HepG2 (cell line): ENCODE data around the gene USP24. TPM values are rescaled to one million over a fixed set of nuclear protein-coding genes. Genes with fewer than 3 reads are reported as not detected.

Experiments
- HNRNPH1 ChIP-seq: fragments of 200-400 bp; formaldehyde crosslinking; optimal IDR thresholded peaks from 2 replicates; pipeline ENCODE3; 2017; ENCODE audit warnings: mild to moderate bottlenecking, low read depth, low read length
- LCORL ChIP-seq, 2 experiments: fragments of 450-650 bp in 1 of 2; sonication (generic) in 1 of 2; formaldehyde crosslinking in 1 of 2; IDR thresholded peaks; 2 replicates each; pipeline versions ENCODE4 v1.5.0 to v1.6.1; 2017 to 2020; ENCODE audit warnings: antibody characterized with exemption in 1 of 2, missing genetic modification reagents in 1 of 2
- MED1 ChIP-seq: sonication (generic); formaldehyde crosslinking; IDR thresholded peaks from 2 replicates; pipeline ENCODE4 v1.4.0; 2020; ENCODE audit warnings: missing genetic modification reagents
- NFRKB ChIP-seq: fragments of 450-650 bp; IDR thresholded peaks from 2 replicates; pipeline ENCODE4 v1.6.1; 2017
- RCOR2 ChIP-seq: IDR thresholded peaks from 2 replicates; pipeline ENCODE4 v1.6.1; 2016; ENCODE audit warnings: missing biosample characterization, missing genetic modification reagents
- RXRA ChIP-seq: sonication (generic); formaldehyde crosslinking; IDR thresholded peaks from 2 replicates; pipeline ENCODE4 v1.5.1; 2020; ENCODE audit warnings: missing genetic modification reagents
- SNAPC2 ChIP-seq: sonication (generic); formaldehyde crosslinking; IDR thresholded peaks from 2 replicates; pipeline ENCODE4 v1.8.1; 2022; ENCODE audit warnings: mild to moderate bottlenecking, missing genetic modification reagents
- ZNF136 ChIP-seq: sonication (generic); formaldehyde crosslinking; IDR thresholded peaks from 2 replicates; pipeline ENCODE4 v1.8.1; 2022; ENCODE audit warnings: low read depth, mild to moderate bottlenecking, moderate library complexity, missing genetic modification reagents
- ZNF253 ChIP-seq: sonication (generic); formaldehyde crosslinking; IDR thresholded peaks from 2 replicates; pipeline ENCODE4 v1.8.0; 2022; ENCODE audit warnings: mild to moderate bottlenecking, missing genetic modification reagents, borderline replicate concordance
- ZNF274 ChIP-seq: sonication (generic); formaldehyde crosslinking; IDR thresholded peaks from 2 replicates; pipeline ENCODE4 v1.5.1; 2020; ENCODE audit warnings: mild to moderate bottlenecking, missing genetic modification reagents
- ZNF629 ChIP-seq: sonication (generic); formaldehyde crosslinking; conservative IDR thresholded peaks from 2 replicates; pipeline ENCODE4 v1.5.0; 2020; ENCODE audit warnings: missing genetic modification reagents
- ZNF713 ChIP-seq: sonication (generic); formaldehyde crosslinking; IDR thresholded peaks from 2 replicates; pipeline ENCODE4 v1.4.0; 2020; ENCODE audit warnings: mild to moderate bottlenecking, missing genetic modification reagents
- ZNF816 ChIP-seq: sonication (generic); formaldehyde crosslinking; IDR thresholded peaks from 2 replicates; pipeline ENCODE4 v1.8.0; 2022; ENCODE audit warnings: missing genetic modification reagents, mild to moderate bottlenecking, borderline replicate concordance
- polyA plus RNA-seq, 8 experiments: library from polyadenylated mRNA; depleted of rRNA in 3 of 8; stranded (reverse) in 7 of 8; unstranded in 1 of 8; fragments of >200 nt; fragmentation: Illumina TruSeq in 4 of 8; extraction: Trizol in 4 of 8; gene quantifications; 2 replicates each; pipeline versions ENCODE4 v1.2.1 to v1.2.3, GENCODE V29; 2011 to 2016; ENCODE audit warnings: low read depth in 4 of 8, missing spikeins in 1 of 8, mixed read lengths in 1 of 8; ENCODE audit not compliant: insufficient read depth in 1 of 8
- total RNA-seq, 5 experiments: library from RNA; depleted of rRNA; stranded (reverse); fragments of >200 nt; fragmentation: Illumina TruSeq; extraction: Trizol; gene quantifications; 2 replicates each; pipeline ENCODE4 v1.2.3, GENCODE V29; 2016; ENCODE audit warnings: low read depth in 1 of 5
- TF ChIP-seq, protein P1 (sequence below): sonication (generic); formaldehyde crosslinking; IDR thresholded peaks from 2 replicates; pipeline ENCODE4 v1.8.1; 2022; ENCODE audit warnings: mild to moderate bottlenecking, missing genetic modification reagents
- TF ChIP-seq, protein P2 (sequence below): sonication (generic); formaldehyde crosslinking; IDR thresholded peaks from 2 replicates; pipeline ENCODE4 v1.5.0; 2020; ENCODE audit warnings: missing genetic modification reagents
- TF ChIP-seq, protein P3 (sequence below): sonication (generic); formaldehyde crosslinking; IDR thresholded peaks from 2 replicates; pipeline ENCODE4 v1.4.0; 2020; ENCODE audit warnings: mild to moderate bottlenecking, missing genetic modification reagents
- TF ChIP-seq, protein P4 (sequence below): sonication (generic); formaldehyde crosslinking; IDR thresholded peaks from 2 replicates; pipeline ENCODE4 v1.5.1; 2020; ENCODE audit warnings: mild to moderate bottlenecking, missing genetic modification reagents, borderline replicate concordance

Gene USP24
- total and polyA plus RNA-seq, 2 of the 13 experiments (the other 11 are each of a cell fraction or from before 2014, with no cell fraction given) = 18.8 to 47.6 TPM

DNA sequence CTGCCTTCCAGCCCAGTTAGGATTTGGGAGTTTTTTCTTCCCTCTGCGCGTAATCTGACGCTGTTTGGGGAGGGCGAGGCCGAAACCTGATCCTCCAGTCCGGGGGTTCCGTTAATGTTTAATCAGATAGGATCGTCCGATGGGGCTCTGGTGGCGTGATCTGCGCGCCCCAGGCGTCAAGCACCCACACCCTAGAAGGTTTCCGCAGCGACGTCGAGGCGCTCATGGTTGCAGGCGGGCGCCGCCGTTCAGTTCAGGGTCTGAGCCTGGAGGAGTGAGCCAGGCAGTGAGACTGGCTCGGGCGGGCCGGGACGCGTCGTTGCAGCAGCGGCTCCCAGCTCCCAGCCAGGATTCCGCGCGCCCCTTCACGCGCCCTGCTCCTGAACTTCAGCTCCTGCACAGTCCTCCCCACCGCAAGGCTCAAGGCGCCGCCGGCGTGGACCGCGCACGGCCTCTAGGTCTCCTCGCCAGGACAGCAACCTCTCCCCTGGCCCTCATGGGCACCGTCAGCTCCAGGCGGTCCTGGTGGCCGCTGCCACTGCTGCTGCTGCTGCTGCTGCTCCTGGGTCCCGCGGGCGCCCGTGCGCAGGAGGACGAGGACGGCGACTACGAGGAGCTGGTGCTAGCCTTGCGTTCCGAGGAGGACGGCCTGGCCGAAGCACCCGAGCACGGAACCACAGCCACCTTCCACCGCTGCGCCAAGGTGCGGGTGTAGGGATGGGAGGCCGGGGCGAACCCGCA is 175.7 kb downstream of the USP24 start, which contains the start of gene PCSK9 (continued):
- TF ChIP-seq, protein P1, sequence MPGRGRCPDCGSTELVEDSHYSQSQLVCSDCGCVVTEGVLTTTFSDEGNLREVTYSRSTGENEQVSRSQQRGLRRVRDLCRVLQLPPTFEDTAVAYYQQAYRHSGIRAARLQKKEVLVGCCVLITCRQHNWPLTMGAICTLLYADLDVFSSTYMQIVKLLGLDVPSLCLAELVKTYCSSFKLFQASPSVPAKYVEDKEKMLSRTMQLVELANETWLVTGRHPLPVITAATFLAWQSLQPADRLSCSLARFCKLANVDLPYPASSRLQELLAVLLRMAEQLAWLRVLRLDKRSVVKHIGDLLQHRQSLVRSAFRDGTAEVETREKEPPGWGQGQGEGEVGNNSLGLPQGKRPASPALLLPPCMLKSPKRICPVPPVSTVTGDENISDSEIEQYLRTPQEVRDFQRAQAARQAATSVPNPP = peak; percentile 94
- TF ChIP-seq SNAPC2 (peak; percentile 98), ZNF253 (peak; percentile 87), ZNF816 (no peak; the same call in 1 of the 2 replicates), ZNF136 (CRISPR knock-in tag) (no peak), LCORL (IDR thresholded peaks at IDR 0.05) (no peak), LCORL (CRISPR knock-in tag; IDR thresholded peaks at IDR 0.05) (peak; percentile 92), MED1 (CRISPR knock-in tag) (peak; percentile 85), ZNF629 (CRISPR knock-in tag) (no peak), ZNF713 (CRISPR knock-in tag) (peak; percentile 69; the same call in 1 of the 2 replicates), ZNF274 (CRISPR knock-in tag) (peak; percentile 74; the same call in 1 of the 2 replicates), NFRKB (no peak), RXRA (CRISPR knock-in tag) (no peak), HNRNPH1 (no peak), RCOR2 (no peak)
- TF ChIP-seq, protein P2, sequence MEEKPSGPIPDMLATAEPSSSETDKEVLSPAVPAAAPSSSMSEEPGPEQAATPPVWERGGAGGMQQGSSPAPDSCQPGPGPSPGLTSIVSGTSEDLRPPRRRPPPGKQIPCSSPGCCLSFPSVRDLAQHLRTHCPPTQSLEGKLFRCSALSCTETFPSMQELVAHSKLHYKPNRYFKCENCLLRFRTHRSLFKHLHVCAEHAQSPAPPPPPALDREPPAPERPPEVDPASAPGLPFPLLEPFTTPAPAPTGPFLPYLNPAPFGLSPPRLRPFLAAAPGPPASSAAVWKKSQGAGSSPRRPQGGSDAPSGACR (CRISPR knock-in tag) = peak; percentile 95
- TF ChIP-seq, protein P3, sequence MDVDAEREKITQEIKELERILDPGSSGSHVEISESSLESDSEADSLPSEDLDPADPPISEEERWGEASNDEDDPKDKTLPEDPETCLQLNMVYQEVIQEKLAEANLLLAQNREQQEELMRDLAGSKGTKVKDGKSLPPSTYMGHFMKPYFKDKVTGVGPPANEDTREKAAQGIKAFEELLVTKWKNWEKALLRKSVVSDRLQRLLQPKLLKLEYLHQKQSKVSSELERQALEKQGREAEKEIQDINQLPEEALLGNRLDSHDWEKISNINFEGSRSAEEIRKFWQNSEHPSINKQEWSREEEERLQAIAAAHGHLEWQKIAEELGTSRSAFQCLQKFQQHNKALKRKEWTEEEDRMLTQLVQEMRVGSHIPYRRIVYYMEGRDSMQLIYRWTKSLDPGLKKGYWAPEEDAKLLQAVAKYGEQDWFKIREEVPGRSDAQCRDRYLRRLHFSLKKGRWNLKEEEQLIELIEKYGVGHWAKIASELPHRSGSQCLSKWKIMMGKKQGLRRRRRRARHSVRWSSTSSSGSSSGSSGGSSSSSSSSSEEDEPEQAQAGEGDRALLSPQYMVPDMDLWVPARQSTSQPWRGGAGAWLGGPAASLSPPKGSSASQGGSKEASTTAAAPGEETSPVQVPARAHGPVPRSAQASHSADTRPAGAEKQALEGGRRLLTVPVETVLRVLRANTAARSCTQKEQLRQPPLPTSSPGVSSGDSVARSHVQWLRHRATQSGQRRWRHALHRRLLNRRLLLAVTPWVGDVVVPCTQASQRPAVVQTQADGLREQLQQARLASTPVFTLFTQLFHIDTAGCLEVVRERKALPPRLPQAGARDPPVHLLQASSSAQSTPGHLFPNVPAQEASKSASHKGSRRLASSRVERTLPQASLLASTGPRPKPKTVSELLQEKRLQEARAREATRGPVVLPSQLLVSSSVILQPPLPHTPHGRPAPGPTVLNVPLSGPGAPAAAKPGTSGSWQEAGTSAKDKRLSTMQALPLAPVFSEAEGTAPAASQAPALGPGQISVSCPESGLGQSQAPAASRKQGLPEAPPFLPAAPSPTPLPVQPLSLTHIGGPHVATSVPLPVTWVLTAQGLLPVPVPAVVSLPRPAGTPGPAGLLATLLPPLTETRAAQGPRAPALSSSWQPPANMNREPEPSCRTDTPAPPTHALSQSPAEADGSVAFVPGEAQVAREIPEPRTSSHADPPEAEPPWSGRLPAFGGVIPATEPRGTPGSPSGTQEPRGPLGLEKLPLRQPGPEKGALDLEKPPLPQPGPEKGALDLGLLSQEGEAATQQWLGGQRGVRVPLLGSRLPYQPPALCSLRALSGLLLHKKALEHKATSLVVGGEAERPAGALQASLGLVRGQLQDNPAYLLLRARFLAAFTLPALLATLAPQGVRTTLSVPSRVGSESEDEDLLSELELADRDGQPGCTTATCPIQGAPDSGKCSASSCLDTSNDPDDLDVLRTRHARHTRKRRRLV (CRISPR knock-in tag) = peak; percentile 76; the same call in 1 of the 2 replicates
- TF ChIP-seq, protein P4, sequence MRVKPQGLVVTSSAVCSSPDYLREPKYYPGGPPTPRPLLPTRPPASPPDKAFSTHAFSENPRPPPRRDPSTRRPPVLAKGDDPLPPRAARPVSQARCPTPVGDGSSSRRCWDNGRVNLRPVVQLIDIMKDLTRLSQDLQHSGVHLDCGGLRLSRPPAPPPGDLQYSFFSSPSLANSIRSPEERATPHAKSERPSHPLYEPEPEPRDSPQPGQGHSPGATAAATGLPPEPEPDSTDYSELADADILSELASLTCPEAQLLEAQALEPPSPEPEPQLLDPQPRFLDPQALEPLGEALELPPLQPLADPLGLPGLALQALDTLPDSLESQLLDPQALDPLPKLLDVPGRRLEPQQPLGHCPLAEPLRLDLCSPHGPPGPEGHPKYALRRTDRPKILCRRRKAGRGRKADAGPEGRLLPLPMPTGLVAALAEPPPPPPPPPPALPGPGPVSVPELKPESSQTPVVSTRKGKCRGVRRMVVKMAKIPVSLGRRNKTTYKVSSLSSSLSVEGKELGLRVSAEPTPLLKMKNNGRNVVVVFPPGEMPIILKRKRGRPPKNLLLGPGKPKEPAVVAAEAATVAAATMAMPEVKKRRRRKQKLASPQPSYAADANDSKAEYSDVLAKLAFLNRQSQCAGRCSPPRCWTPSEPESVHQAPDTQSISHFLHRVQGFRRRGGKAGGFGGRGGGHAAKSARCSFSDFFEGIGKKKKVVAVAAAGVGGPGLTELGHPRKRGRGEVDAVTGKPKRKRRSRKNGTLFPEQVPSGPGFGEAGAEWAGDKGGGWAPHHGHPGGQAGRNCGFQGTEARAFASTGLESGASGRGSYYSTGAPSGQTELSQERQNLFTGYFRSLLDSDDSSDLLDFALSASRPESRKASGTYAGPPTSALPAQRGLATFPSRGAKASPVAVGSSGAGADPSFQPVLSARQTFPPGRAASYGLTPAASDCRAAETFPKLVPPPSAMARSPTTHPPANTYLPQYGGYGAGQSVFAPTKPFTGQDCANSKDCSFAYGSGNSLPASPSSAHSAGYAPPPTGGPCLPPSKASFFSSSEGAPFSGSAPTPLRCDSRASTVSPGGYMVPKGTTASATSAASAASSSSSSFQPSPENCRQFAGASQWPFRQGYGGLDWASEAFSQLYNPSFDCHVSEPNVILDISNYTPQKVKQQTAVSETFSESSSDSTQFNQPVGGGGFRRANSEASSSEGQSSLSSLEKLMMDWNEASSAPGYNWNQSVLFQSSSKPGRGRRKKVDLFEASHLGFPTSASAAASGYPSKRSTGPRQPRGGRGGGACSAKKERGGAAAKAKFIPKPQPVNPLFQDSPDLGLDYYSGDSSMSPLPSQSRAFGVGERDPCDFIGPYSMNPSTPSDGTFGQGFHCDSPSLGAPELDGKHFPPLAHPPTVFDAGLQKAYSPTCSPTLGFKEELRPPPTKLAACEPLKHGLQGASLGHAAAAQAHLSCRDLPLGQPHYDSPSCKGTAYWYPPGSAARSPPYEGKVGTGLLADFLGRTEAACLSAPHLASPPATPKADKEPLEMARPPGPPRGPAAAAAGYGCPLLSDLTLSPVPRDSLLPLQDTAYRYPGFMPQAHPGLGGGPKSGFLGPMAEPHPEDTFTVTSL (CRISPR knock-in tag) = 0 out of 2 replicates have a peak, but pooled peaks have one; percentile 5
